ENCODE results near the gene EFR3B. TPM values are rescaled to one million over a fixed set of nuclear protein-coding genes. Genes with fewer than 3 reads are reported as not detected.

The EFR3B gene
- total and polyA plus RNA-seq, 2 donors from 2014 or later = 0.39 to 1.1 TPM

DNA sequence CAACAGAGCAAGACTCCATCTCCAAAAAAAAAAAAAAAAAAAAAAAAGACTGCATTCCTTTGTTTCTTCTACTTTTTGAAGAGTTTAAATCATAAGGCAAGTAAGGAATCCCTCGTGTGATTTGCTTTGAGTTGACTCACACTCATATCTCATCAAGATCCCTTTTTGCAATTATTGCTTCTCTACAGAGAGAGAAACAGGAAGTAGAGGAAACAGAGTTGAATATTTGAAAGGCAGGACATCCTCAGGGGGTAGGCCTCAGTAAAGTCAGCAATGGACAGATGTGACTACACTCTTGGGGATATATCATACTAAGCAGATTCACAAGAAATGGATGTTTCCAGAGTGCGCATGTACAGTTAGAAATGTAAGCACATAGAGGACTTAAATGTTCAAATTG lies 11.2 kb upstream of the EFR3B start:
- no peaks in the 10 kb centered on the region for H3K4me1 ChIP-seq (ENCODE audit: control insufficient read depth in 2 of 3, insufficient read depth in 2 of 3, low read depth in 1 of 3, low read length in 3 of 3)
- no peak overlapping the region for H3K9ac ChIP-seq (ENCODE audit: low read length in 3 of 3)
- FAIRE-seq (no peak), DNase-seq (no peak)
- H3K27me3 ChIP-seq (ENCODE audit: control insufficient read depth, insufficient read depth, low read length) = no peaks in the 10 kb centered on the region
- no peaks in the 10 kb centered on the region for H3K9me3 ChIP-seq (ENCODE audit: control insufficient read depth in 2 of 3, insufficient read depth in 1 of 3, low read length in 3 of 3)
- intact Hi-C loops (cut with DNase I) = no loop called here
- TF ChIP-seq, protein P1, sequence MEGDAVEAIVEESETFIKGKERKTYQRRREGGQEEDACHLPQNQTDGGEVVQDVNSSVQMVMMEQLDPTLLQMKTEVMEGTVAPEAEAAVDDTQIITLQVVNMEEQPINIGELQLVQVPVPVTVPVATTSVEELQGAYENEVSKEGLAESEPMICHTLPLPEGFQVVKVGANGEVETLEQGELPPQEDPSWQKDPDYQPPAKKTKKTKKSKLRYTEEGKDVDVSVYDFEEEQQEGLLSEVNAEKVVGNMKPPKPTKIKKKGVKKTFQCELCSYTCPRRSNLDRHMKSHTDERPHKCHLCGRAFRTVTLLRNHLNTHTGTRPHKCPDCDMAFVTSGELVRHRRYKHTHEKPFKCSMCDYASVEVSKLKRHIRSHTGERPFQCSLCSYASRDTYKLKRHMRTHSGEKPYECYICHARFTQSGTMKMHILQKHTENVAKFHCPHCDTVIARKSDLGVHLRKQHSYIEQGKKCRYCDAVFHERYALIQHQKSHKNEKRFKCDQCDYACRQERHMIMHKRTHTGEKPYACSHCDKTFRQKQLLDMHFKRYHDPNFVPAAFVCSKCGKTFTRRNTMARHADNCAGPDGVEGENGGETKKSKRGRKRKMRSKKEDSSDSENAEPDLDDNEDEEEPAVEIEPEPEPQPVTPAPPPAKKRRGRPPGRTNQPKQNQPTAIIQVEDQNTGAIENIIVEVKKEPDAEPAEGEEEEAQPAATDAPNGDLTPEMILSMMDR (IDR thresholded peaks at IDR 0.05; ENCODE audit: borderline replicate concordance, extremely low read depth, insufficient read depth) = no peak
- H3K27ac ChIP-seq (ENCODE audit: low read depth in 2 of 2, low read length in 2 of 2) = no peak overlapping the region
- no peak overlapping the region for H3K4me3 ChIP-seq (ENCODE audit: low read length in 3 of 3)
- H3K36me3 ChIP-seq (ENCODE audit: control insufficient read depth in 2 of 3, insufficient read depth in 3 of 3, low read length in 3 of 3) = no peaks in the 10 kb centered on the region

DNA sequence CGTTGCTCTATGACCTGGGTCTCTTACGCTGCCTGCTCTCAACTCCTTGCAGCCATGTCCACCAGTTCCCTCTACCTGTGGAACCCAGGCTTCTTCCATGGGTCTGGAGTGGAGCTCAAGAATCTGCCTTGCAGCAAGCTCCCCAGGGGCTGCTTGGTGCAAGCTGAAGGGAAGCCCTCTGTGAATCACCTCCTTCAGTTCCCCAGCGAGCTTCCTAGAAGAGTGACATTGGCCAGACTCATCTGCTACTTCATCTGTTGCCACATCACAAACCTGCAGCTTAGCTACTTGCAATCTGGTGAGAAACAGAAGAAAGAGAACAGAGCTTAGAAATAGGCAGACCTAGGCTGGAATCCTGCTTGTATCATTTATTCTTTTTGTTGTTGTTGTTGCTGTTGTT lies 9.8 kb upstream of the EFR3B start:
- H3K9ac ChIP-seq (ENCODE audit: low read length in 3 of 3) = no peak overlapping the region
- H3K4me3 ChIP-seq (ENCODE audit: low read length in 3 of 3) = no peak overlapping the region
- H3K27me3 ChIP-seq (ENCODE audit: control insufficient read depth, insufficient read depth, low read length) = no peaks in the 10 kb centered on the region
- no peaks in the 10 kb centered on the region for H3K36me3 ChIP-seq (ENCODE audit: control insufficient read depth in 2 of 3, insufficient read depth in 3 of 3, low read length in 3 of 3)
- no peak for DNase-seq
- intact Hi-C loops (cut with DNase I) = no loop called here
- H3K4me1 ChIP-seq (ENCODE audit: control insufficient read depth in 2 of 3, insufficient read depth in 2 of 3, low read depth in 1 of 3, low read length in 3 of 3) = no peaks in the 10 kb centered on the region
- TF ChIP-seq, protein P1 (IDR thresholded peaks at IDR 0.05; ENCODE audit: borderline replicate concordance, extremely low read depth, insufficient read depth) = no peak
- no peak for FAIRE-seq
- no peak overlapping the region for H3K27ac ChIP-seq (ENCODE audit: low read depth in 2 of 2, low read length in 2 of 2)
- no peaks in the 10 kb centered on the region for H3K9me3 ChIP-seq (ENCODE audit: control insufficient read depth in 2 of 3, insufficient read depth in 1 of 3, low read length in 3 of 3)

DNA sequence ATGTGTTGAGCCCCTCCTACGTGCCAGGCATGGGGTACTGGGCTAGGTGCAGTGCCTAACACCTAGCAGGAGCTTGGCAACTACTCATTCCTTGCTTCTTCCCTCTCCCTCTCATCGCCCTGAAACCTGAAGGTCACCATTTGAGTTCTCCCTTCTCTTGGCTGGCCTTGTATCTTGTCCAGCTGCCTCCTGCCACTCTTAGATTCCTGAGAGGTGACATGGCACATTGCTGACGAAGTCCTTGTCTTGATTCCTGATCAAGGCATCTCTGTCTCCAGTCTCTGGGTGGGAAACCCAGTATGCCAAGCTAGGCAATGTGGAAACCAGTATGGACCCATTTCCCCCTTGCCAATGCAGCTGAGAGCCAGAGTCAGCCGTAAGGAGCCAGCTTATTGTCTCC lies 9.0 kb upstream of the EFR3B start:
- Histone ChIP-seq H3K9me3 (ENCODE audit: control insufficient read depth in 2 of 3, insufficient read depth in 1 of 3, low read length in 3 of 3) (no peaks in the 10 kb centered on the region), H3K4me1 (ENCODE audit: control insufficient read depth in 2 of 3, insufficient read depth in 2 of 3, low read depth in 1 of 3, low read length in 3 of 3) (no peaks in the 10 kb centered on the region), H3K9ac (ENCODE audit: low read length in 3 of 3) (no peak overlapping the region), H3K27me3 (ENCODE audit: control insufficient read depth, insufficient read depth, low read length) (no peaks in the 10 kb centered on the region), H3K36me3 (ENCODE audit: control insufficient read depth in 2 of 3, insufficient read depth in 3 of 3, low read length in 3 of 3) (no peaks in the 10 kb centered on the region), H3K27ac (ENCODE audit: low read depth in 2 of 2, low read length in 2 of 2) (no peak overlapping the region), H3K4me3 (ENCODE audit: low read length in 3 of 3) (no peak overlapping the region)
- FAIRE-seq (no peak), DNase-seq (no peak)
- intact Hi-C loops (cut with DNase I) = no loop called here
- TF ChIP-seq, protein P1 (IDR thresholded peaks at IDR 0.05; ENCODE audit: borderline replicate concordance, extremely low read depth, insufficient read depth) = no peak

DNA sequence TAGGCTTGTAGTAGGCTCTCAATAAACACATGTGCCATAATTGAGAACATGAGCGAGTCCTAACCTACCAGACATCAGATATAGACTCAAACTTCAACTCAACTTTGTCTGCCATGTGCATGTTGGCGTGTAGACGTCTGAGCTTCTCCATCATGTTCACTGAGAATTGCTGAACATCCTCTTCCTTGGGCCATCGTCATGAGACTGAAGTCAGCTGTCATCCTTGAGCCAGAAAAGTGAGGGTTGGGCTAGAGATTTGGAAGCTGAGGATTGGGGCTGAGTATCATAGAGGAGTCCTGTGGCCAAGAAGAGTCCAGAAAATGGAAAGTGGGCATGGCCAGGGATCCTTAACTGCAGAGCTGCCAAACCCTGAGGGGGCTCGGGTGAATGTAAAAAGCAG lies 7.8 kb upstream of the EFR3B start:
- Histone ChIP-seq H3K9ac (ENCODE audit: low read length in 3 of 3) (no peak overlapping the region), H3K36me3 (ENCODE audit: control insufficient read depth in 2 of 3, insufficient read depth in 3 of 3, low read length in 3 of 3) (no peaks in the 10 kb centered on the region), H3K4me3 (ENCODE audit: low read length in 3 of 3) (no peak overlapping the region), H3K27me3 (ENCODE audit: control insufficient read depth, insufficient read depth, low read length) (no peaks in the 10 kb centered on the region), H3K9me3 (ENCODE audit: control insufficient read depth in 2 of 3, insufficient read depth in 1 of 3, low read length in 3 of 3) (no peaks in the 10 kb centered on the region), H3K4me1 (ENCODE audit: control insufficient read depth in 2 of 3, insufficient read depth in 2 of 3, low read depth in 1 of 3, low read length in 3 of 3) (no peaks in the 10 kb centered on the region), H3K27ac (ENCODE audit: low read depth in 2 of 2, low read length in 2 of 2) (no peak overlapping the region)
- DNase-seq = no peak
- intact Hi-C loops (cut with DNase I) = no loop called here
- TF ChIP-seq, protein P1 (IDR thresholded peaks at IDR 0.05; ENCODE audit: borderline replicate concordance, extremely low read depth, insufficient read depth) = no peak
- no peak for FAIRE-seq
